Smooth muscle cell of bladder (primary cell): ENCODE data around the gene FOLR1. TPM values are rescaled to one million over a fixed set of nuclear protein-coding genes. Genes with fewer than 3 reads are reported as not detected.

Source experiments
- total RNA-seq: library from RNA; depleted of rRNA; stranded (reverse); fragments of >200 nt; gene quantifications from 2 replicates; pipeline ENCODE4 v1.2.3, GENCODE V29; 2014

FOLR1 gene
- not detected in 2 replicates for total RNA-seq

GRCh38 chr11:72191961-72192381 is at the start of gene FOLR1:
FOLR1 (plus strand) TSS chr11:72192140; CDS start chr11:72192174, 34 bp downstream.

GRCh38 chr11:72216638-72217037 is 24.7 kb downstream of the FOLR1 start, which contains the start of gene FOLR2:
FOLR2 (plus strand) TSS chr11:72216794; CDS start chr11:72218585, 1,791 bp downstream.

GRCh38 chr11:72224564-72225410 is 32.8 kb downstream of the FOLR1 start, which contains the start of gene INPPL1:
INPPL1 (plus strand) TSS chr11:72224767; CDS start chr11:72224985, 218 bp downstream.

GRCh38 chr11:72244060-72244360 is 52.1 kb downstream of the FOLR1 start, which contains the start of gene PHOX2A:
PHOX2A (minus strand) TSS chr11:72244176; CDS start chr11:72244004, 172 bp downstream.

Other genes starting within 250 kb of the FOLR1 start
- 1.7 and 2.8 TPM in 2 replicates for gene IL18BP, start 193.2 kb upstream of the FOLR1 start, total RNA-seq
- gene NUMA1, start 111.6 kb upstream of the FOLR1 start, total RNA-seq = 124 and 153 TPM in 2 replicates
- 5.5 and 6.3 TPM in 2 replicates for gene LRRC51, start 111.3 kb upstream of the FOLR1 start, total RNA-seq
- gene LAMTOR1, start 88.8 kb upstream of the FOLR1 start, total RNA-seq = 64.1 and 81.4 TPM in 2 replicates
- gene TOMT, start 86.2 kb upstream of the FOLR1 start, total RNA-seq = not detected in 2 replicates
- 23.5 and 30.2 TPM in 2 replicates for gene ANAPC15, start 79.4 kb upstream of the FOLR1 start, total RNA-seq
- gene FOLR3, start 56.4 kb upstream of the FOLR1 start, total RNA-seq = 0.14 and 1.2 TPM in 2 replicates
- not detected in 2 replicates for gene FOLR2, start 24.7 kb downstream of the FOLR1 start, total RNA-seq
- 55.3 and 72.4 TPM in 2 replicates for gene INPPL1, start 32.6 kb downstream of the FOLR1 start, total RNA-seq
- not detected in 2 replicates for gene PHOX2A, start 52.0 kb downstream of the FOLR1 start, total RNA-seq
- 22.5 and 27.5 TPM in 2 replicates for gene CLPB, start 242.4 kb downstream of the FOLR1 start, total RNA-seq